HTR-8/SVneo (cell line): ENCODE results near the gene UGGT2.

ENCODE experiments used
- DNase-seq: peaks from one replicate; pipeline ENCODE4 v3.0.0; 2011; ENCODE audit warnings: low spot score, mixed read lengths; ENCODE audit not compliant: insufficient read length
- FAIRE-seq: peaks from 2 replicates; lab custom pipeline; 2011; peaks lifted over from hg19 to GRCh38; lab: Jason Lieb, UNC

Gene UGGT2, protein sequence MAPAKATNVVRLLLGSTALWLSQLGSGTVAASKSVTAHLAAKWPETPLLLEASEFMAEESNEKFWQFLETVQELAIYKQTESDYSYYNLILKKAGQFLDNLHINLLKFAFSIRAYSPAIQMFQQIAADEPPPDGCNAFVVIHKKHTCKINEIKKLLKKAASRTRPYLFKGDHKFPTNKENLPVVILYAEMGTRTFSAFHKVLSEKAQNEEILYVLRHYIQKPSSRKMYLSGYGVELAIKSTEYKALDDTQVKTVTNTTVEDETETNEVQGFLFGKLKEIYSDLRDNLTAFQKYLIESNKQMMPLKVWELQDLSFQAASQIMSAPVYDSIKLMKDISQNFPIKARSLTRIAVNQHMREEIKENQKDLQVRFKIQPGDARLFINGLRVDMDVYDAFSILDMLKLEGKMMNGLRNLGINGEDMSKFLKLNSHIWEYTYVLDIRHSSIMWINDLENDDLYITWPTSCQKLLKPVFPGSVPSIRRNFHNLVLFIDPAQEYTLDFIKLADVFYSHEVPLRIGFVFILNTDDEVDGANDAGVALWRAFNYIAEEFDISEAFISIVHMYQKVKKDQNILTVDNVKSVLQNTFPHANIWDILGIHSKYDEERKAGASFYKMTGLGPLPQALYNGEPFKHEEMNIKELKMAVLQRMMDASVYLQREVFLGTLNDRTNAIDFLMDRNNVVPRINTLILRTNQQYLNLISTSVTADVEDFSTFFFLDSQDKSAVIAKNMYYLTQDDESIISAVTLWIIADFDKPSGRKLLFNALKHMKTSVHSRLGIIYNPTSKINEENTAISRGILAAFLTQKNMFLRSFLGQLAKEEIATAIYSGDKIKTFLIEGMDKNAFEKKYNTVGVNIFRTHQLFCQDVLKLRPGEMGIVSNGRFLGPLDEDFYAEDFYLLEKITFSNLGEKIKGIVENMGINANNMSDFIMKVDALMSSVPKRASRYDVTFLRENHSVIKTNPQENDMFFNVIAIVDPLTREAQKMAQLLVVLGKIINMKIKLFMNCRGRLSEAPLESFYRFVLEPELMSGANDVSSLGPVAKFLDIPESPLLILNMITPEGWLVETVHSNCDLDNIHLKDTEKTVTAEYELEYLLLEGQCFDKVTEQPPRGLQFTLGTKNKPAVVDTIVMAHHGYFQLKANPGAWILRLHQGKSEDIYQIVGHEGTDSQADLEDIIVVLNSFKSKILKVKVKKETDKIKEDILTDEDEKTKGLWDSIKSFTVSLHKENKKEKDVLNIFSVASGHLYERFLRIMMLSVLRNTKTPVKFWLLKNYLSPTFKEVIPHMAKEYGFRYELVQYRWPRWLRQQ (N-terminal part only)

GRCh38 chr13:96053003-96053703 lies at the start of gene UGGT2:
Gene UGGT2, minus strand, starts transcription at chr13:96053401. Its CDS starts 89 bp downstream, at chr13:96053312.
- FAIRE-seq (no peak), DNase-seq (peak; percentile 93)

- no peak for FAIRE-seq
- no peak for DNase-seq
Observed at GRCh38 chr13:96100457-96101220, 47.4 kb upstream of the UGGT2 start.

DNA sequence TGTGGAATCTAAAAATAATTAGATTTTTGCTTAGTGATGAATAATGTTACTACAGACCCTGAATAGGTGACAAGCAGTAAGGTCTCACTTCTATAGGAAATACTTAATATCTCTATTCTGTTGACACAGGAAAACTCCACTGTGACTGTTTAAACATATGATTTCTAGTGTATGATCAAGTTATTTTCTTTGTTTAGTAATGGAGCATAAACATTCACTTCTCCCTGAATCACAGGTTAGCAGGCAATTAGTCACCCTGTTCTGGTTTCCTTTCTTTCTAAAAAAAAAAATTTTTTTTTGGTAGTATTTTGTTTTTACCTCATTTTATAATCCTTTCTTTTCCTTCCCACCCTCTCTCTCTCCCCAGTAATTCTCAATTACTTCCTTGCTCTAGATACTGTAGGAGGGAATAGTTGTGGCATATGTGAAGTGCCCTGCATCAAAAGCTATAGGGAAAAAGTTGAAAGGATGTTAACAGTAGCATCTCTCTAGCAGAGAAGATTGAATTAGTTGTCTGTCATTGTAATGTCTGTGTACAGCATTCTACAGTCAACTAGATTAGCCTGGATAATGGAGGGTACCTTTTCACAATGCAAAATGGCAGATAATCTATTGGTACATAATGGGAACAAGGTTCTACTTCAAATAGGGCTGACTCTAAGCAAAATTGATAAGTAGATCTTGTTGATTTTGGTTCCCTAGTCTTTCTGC lies 40.2 kb upstream of the UGGT2 start:
- no peak for FAIRE-seq
- no peak for DNase-seq

DNA sequence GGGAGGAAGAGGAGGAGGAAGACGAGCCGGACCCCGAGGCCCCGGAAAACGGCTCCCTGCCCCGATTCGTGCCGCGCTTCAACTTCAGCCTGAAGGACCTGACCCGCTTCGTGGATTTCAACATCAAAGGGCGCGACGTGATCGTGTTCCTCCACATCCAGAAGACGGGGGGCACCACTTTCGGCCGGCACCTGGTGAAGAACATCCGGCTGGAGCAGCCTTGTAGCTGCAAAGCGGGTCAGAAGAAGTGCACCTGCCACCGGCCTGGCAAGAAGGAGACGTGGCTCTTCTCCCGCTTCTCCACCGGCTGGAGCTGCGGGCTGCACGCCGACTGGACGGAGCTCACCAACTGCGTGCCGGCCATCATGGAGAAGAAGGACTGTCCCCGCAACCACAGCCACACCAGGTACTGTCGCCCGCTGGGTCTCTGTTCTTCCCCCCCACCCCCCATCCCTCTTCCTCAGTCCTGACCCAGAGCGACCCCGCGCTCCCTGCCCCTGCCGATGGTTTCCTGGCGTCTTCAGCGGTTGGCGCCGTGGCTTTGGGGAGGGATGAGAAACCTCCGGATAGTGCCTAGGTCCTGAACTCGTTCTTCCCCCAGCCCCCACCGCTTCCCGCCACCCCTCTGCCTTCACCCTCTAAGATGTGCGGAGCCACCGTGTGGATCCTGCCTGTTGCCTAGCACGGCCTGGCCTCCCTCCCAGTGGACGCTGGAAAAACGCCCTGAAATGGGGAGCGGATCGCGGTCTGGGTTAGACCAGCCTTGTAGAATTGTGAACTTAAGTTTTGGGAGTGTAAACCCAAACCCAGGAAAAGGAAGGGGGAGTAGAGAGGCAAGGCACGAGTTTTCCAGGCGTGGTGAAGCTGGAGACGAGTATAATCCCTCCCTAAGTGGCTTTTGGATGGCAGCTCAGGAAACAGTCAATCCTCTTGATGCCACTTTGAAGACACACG lies 38.2 kb upstream of the UGGT2 start:
- FAIRE-seq (no peak), DNase-seq (no peak)

DNA sequence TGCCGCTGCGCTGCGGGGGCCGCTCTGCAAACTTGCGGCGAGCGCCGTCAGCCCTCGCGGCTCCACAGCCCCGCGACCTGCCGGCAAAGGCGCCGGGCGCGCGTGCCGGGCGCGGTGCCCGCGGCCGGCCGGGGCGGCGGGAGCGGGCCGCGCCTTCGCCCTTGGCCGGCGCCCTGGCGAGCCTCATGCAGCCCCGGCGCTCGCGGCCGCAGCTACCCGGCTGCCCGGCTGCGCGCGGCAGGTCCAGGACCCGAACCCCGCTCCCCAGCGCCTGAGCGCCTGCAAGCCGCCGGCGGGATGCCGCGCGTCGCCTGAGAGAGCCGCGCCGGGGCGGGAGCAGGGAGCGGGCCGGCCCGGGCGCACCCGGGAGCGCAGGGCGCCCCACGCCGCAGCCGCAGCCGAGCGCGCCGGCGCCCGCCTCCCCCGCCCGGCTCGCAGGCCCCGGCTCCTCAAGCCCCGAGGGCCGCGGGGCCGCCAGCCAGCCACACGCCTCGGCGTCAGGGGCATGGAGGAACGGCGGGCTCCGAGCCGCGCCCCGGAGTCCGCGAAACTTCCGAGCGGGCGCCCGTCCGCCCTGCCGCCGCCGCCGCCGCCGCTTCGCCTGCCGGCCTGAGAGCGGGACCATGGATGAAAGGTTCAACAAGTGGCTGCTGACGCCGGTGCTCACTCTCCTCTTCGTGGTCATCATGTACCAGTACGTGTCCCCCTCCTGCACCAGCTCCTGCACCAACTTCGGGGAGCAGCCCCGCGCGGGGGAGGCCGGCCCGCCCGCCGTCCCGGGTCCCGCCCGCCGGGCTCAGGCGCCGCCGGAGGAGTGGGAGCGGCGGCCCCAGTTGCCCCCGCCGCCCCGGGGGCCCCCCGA lies 37.3 kb upstream of the UGGT2 start:
- DNase-seq (no peak), FAIRE-seq (no peak)

GRCh38 chr13:96089749-96090239 lies 36.6 kb upstream of the UGGT2 start, which contains the start of gene HS6ST3:
Gene HS6ST3, plus strand, starts transcription at chr13:96090107.
- no peak for DNase-seq

GRCh38 chr13:96089139-96089538 lies 35.9 kb upstream of the UGGT2 start:
- FAIRE-seq = no peak
- DNase-seq = no peak

More at GRCh38 chr13:96089749-96090239, 36.6 kb upstream of the UGGT2 start, which contains the start of gene HS6ST3:
- FAIRE-seq = no peak

GRCh38 chr13:96086736-96087135 lies 33.5 kb upstream of the UGGT2 start:
- FAIRE-seq (no peak), DNase-seq (no peak)

GRCh38 chr13:96082640-96083039 lies 29.4 kb upstream of the UGGT2 start:
- no peak for FAIRE-seq
- DNase-seq = no peak

DNA sequence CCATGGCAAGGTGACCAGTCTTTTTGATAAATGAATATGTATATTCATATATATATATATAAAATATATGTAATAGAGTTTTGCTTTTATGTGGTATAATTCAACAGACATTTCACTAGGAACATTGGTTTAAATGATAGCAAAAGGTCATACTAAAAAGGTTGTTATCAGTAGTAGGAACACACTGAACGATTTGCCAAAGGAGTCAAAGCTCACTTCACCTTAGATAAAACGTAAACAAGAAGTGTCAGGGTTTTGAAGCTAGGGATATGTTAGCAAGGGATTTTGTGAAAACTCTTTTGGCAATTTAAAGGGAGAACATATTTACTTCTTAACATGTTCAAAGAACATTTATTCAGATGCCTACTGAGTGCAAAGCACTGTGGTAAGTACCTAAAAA lies 28.7 kb upstream of the UGGT2 start:
- DNase-seq (no peak), FAIRE-seq (no peak)

DNA sequence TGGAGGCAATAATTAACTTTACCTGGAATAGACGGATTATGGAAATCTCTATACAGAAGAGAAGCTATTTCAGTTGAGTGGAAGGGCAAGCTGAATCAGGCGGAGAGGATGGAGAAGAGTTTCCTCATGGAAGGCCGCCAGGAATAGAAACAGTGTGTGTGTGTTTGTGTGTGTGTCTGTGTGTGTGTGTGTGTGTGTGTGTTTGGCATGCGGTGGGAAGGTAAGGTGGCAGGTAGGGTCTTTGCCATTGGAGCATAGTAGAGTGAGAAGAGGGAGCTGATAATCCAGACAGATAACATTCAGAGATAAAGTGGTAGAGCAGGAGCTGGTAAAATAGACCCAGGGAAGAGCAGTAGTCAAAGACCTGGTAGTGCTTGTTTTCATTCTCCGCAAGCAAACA lies 27.5 kb upstream of the UGGT2 start:
- no peak for DNase-seq
- FAIRE-seq = no peak

DNA sequence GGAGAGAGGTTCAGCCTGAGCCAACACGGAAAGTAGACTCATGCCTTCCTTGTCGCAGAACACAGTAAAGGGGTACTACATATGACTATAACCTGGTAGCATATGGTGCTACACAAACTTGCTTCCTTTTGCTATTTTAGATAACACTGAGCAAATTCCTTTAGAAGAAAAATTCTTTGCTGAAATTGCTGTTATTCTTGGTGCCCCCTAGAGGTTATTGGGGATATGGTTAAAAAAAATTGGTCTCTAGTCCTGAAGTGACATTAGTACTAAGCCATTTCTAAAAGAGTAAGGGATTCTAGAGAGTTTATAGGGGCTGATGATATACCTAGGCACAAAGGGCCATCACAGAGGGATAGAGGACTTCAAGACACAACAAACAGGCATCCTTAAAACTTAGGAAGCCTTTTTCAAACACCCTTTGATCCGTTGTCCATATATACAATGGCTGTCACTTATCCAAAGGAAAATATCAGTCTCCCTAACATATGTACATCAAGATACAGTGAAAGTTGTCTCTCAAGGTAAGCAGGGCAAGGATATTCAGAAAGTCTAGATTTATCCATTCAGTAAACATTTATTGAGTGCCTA lies 22.8 kb upstream of the UGGT2 start:
- no peak for FAIRE-seq
- no peak for DNase-seq

GRCh38 chr13:96072392-96072791 lies 19.2 kb upstream of the UGGT2 start:
- FAIRE-seq (no peak), DNase-seq (no peak)

- DNase-seq (no peak), FAIRE-seq (no peak)
Observed at GRCh38 chr13:96071504-96071903, 18.3 kb upstream of the UGGT2 start.

- DNase-seq (no peak), FAIRE-seq (no peak)
Observed at GRCh38 chr13:96068729-96069128, 15.5 kb upstream of the UGGT2 start.

DNA sequence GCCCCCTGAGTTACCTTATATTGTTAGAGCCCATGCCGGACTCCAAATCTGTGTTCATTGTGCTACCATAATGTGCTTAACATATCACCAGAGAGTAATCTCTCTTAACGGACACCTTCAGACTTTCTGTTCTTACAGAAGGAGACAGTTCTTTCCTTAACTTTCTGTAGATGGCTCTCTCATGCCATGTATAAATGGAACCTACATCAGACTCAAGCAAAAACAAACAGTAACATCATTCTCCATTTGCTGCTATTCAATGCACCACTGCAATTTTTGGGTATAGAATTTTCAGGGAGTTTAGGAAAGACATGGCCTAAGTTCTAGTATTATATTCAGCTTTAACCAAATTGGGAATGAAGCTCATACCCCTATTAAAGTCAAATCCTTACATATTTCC lies 12.6 kb upstream of the UGGT2 start:
- DNase-seq (no peak), FAIRE-seq (no peak)
